GM18519 (cell line): ENCODE data around the gene NFKBIA.
"Not testable (repeated sequence)": the region's sequence is repeated elsewhere in the genome, so short reads cannot be mapped to it uniquely, and the experiment has no call there.

Source experiments
- ATAC-seq: cut with Tn5 transposase; IDR thresholded peaks from one replicate; pipeline ENCODE4 v1.9.1; 2021; ENCODE audit warnings: mild to moderate bottlenecking, moderate library complexity; ENCODE audit not compliant: unreplicated experiment, low FRiP score

The NFKBIA gene

DNA sequence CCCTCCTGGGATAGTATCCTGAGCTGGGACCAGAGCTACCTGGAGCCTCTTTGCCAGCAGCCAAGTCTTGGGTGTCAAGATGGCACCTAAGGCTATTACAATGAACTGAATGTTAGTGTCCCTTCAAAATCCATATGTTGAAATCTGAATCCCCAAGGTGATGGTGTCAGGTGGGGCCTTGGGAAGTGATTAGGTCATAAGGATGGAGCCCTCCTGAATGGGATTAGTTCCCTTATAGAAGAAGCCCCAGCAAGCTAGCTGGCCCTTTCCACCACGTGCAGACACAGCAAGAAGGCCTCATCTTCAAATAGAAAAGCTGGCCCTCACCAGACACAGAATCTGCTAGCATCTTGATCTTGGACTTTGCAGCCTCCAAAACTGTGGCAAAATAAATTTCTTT, 12.4 kb downstream of the NFKBIA start:
- no peak for ATAC-seq

DNA sequence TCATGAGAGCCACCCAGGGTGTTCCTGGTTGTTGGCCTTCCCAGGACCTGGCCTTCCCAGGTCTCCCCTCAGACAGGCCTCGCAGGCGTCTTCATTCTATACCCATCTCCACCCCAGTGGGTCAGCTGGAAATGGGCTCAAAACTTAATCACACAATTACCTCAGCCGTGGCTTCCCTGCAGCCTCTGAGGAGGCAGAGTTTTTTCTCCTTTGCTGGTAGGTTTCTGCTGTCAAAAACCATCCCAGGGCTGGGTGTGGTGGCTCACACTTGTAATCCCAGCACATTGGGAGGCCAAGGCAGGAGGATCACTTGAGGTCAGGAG, 13.2 kb downstream of the NFKBIA start:
- ATAC-seq = no peak

DNA sequence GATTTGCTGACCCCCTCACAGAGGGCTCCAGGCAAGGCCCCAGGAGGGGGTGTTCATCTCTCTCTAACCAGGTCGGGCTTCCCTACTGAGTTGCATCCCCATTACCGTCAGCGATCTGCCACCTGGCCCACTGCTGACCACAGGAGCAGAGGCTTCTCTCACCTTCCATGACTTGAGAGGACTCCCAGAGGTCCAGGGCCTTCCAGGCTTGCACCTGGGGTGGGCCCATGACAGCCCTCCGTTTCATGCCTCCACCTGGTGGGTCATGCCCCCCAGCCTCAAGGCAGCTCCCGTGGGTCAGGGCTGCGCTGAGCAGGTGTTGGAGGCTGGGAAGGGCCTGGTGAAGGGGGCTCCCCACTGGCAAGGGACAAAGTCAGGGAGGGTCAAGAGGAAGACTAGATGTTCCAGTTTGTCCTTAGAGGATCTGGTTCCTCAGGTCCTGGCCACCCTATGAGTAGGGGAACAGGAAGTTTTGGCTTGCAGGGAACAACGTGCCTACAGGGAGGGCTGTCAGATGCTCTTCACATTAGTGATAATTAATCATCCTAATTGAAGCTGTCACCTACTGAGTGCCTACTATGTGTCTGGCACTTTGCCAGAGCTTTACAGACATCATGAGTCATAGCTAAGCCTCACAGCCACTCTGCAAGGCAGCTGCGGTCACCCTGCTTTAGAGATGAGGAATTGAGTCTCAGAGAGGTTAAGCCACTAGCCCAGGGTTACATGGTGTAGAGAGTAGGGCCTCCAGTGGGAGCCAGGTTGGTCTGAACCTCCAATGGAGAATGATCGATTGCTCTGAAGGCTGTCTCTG, 13.8 kb downstream of the NFKBIA start:
- ATAC-seq = no peak

- ATAC-seq = no peak
Observed at GRCh38 chr14:35389315-35389667, 15.3 kb downstream of the NFKBIA start.

DNA sequence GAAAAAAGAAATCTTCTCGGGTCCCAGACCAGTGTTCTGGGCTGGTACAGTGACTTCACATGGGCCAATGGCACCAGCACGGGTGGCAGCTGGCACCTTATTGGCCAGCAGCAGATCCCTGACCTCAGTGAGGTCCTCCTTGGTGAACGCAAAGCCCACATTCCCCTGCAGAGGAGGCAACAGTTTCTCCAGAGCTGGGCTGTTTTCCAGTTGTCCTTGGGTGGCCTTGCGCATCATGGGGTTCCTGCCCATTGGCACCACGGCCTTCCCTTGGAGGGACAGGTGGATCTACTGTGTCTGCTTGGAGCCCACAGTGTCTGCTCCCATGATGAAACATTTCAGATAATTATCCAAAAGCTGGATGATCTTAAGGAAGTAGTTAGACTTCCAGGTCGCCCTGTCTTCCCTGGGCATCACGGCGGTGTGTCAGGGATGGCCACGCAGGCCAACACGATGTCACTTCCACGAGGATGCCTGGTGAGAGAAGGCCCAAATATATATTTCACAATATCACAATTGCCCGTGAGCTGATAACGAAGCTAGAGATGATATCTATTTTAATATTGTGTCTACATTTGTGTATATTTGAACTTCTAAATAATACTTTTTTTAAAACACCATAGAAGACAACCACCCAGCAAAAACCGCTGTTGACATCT, 15.8 kb downstream of the NFKBIA start:
- no peak for ATAC-seq

DNA sequence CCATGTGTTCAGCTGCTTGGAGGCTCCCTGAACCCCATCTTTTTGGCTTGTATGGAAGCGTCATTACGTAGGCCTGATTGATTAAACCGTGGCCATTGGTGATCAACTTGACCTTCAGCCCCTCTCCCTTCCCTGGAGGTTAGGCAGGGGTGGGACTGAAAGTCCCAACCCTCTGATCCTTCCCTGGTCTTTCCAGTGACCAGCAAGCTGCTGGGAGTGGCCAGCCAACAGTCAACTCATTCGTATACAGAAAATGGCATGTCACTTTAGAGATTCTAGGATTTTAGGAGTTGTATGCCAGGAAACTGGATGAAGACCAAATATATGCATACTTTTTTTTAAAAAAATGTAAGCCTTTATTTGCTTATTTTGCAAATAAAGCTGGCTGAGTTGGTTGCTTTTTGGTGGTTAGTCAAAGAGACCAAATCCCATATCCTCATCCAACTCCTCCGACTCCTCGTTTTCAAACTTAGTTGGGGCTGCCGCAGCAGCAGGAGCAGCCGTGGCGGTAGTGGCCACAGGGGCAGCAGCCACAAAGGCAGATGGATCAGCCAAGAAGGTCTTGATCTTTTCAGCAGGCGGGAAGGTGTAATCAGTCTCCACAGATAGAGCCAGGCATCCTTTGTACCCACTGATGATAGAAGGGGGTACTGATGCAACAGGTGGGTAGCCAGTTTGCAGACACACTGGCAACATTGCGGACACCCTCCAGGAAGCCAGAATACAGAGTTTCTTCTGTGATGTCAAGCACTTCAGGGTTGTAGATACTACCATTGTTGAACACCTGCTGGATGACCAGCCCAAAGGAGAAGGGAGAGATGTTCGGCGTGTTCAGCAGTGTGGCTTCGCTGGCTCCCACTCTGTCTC, 16.6 kb downstream of the NFKBIA start:
- no peak for ATAC-seq

DNA sequence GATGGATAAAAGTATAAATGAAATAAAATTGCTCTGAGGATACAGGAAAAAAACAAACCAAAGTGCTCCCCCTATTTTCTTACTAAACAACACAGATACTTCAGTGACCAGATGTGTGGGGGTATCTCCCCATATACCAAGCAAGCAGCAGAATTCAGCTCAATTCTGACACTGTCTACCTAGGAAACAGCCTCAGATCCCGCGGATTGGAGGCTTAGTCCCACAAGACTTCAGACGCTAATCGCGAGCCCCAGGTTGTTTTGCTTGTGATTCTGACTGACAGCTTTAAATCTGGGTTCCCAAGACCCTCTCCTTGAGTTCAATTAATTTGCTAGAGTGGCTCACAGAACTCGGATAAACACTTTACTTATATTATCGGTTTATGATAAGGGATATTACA, 17.3 kb downstream of the NFKBIA start:
- no peak for ATAC-seq

DNA sequence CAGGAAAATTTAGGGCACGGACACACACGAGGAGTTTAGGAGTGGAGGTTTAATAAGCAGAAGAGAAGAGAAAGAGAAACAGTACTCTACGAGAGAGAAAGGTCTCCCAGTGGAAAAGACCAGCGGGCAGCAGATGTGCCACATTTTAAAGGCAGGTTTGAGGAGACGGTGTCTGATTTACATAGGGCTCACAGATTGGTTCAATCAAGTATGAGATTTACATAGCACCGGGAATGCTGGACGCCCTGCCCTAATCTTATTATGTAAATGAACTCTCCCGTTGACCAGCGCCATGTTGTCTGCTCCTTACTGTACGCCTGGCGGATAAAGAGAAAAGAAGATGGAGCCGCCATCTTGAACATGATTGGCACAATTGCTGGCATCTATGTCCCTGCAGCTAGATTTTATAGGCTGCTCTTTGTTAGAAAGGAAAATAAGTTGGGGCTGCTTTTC, 17.9 kb downstream of the NFKBIA start:
- no peak for ATAC-seq

- no peak for ATAC-seq
Observed at GRCh38 chr14:35385042-35385839, 19.3 kb downstream of the NFKBIA start.

GRCh38 chr14:35384455-35385041, 20.0 kb downstream of the NFKBIA start:
- ATAC-seq = no peak

- no peak for ATAC-seq
Observed at GRCh38 chr14:35383569-35384454, 20.7 kb downstream of the NFKBIA start.

GRCh38 chr14:35380794-35381193, 23.8 kb downstream of the NFKBIA start:
- ATAC-seq = no peak

DNA sequence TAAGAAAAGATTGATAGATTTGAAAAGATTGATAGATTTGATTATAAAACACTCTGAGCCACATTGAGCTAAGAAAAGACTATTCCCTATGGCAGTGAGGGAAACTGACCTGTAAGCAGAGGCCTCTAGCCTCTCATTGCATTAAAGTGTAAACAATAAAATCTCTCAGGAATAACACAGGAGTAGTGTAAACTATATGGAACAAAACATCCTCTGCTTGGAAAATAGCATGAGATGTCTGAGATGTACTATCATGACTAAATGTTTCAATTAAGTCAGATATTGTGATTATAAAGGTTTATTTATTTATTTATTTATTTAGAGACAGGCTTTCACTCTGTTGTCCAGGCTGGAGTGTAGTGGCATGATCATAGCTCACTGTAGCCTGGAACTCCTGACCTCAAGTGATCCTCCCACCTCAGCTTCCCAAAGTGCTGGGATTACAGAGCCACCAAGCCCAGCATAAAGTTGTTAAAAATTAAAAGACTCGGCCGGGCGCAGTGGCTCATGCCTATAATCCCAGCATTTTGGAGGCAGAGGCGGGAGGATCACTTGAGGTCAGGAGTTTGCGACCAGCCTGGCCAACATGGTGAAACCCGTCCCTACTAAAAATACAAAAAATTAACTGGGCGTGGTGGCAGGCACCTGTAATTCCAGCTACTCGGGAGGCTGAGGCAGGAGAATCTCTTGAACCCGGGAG, 25.2 kb downstream of the NFKBIA start:
- ATAC-seq = not testable (repeated sequence)

DNA sequence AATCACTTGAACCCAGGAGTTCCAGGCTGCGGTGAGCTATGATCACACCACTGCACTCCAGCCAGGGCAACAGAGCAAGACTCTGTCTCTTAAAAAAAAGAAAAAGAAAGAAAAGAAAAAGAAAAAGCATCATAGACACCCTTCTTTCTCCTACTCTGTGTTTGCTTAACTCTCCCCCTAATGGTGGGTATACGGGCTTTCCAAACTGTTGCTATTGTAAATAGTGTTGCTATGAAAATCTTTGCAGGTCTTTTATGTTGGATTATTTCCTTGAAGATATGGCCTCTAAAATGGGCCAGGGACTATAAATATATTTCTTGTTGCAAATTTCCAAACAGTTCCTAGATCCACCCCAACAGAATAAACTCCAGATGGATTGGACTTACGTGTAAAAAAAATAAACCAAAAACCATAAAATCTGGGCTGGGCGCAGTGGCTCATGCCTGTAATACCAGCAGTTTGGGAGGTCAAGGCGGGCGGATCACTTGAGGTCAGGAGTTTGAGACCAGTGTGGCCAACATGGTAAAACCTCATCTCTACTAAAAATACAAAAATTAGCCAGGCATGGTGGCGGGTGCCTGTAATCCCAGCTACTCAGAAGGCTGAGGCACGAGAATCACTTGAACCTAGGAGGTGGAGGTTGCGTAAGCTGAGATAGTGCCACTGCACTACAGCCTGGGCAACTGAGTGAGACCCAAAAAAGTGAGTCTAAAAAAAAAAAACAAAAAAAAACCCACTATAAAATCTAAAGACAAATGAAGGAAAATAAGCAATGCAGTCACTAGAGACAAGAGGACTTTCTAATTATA, 25.9 kb downstream of the NFKBIA start:
- no peak for ATAC-seq

DNA sequence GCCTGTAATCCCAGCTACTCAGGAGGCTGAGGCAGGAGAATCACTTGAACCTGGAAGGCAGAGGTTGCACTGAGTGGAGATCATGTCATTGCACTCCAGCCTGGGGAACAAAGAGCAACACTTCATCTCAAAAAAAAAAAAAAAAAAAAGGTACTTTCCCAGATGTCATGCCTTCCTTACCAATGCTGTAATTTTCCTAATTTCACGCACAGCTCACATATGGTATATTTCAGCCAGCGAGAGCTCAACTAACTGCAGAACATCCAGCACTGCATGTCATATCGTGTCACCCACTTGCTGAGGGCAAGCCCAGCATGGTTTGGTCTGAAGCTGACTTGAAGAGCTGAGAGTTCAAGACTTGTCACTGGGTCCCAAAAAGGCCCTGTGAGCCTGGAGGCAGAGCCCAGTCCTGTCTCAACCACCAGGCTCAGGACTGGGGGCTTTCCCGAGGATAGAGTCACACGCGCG, 29.0 kb downstream of the NFKBIA start:
- no peak for ATAC-seq

DNA sequence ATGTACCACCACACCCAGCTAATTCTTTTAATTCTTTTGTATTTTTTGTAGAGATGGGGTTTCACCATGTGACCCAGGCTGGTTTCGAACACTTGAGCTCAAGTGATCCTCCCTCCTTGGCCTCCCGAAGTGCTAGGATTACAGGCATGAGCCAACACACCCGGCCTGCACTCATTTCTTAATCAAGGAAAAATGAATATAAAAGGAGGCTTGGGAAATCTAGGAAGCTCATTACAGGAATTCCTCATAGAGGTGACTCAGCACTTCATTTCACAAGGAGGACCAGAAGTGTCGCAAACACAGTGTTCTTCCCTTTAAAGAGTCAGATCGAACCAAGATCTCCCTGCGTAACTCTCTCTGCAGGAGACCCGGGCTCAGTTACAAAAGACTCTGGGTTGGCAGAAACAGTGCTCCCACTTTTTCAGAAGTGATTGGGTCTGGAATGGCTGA, 30.3 kb downstream of the NFKBIA start:
- no peak for ATAC-seq

- ATAC-seq = not testable (repeated sequence)
Observed at GRCh38 chr14:35373208-35373607, 31.3 kb downstream of the NFKBIA start.

DNA sequence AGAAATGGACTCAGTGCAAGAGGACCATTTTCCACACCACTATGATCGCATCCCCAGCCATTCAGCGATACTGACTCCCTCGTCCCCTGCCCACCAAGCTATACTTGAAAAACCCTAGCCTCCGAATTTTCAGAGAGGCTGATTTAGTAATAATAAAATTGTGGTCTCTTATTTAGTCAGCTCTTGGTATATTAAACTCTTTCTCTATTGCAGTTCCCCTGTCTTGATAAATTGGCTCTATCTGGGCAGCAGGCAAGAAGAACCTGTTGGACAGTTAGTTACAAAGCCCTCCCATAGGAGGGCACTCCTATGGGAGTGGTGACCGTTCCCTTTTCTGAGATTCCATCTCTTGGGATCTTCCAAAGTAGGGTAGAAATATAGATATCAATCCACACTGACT, 33.6 kb downstream of the NFKBIA start:
- ATAC-seq = no peak
